Upper lobe of left lung (tissue), 4 donors: ENCODE measurements around the gene FOXD2.

ENCODE experiments used
- CTCF ChIP-seq, 6 experiments: fragments of 450-650 bp in 4 of 6; fragments of 200-600 bp in 2 of 6; sonication (generic) in 2 of 6; IDR thresholded peaks; one replicate each; pipeline ENCODE4 v1.5.1; 2016 to 2019; ENCODE audit warnings: antibody characterized with exemption in 6 of 6
- EP300 ChIP-seq, 4 donors: sonication (generic); formaldehyde crosslinking; IDR thresholded peaks; one replicate each; pipeline ENCODE4 v1.5.1; 2017; ENCODE audit warnings: antibody characterized with exemption in 4 of 4, control low read depth in 2 of 4
- POLR2A ChIP-seq, 4 donors: fragments of 450-650 bp; IDR thresholded peaks; one replicate each; pipeline ENCODE4 v1.5.1; 2016 to 2017; ENCODE audit warnings: antibody characterized with exemption in 4 of 4, mild to moderate bottlenecking in 2 of 4

GRCh38 chr1:47389731-47390130 lies 48.1 kb upstream of the FOXD2 start:
- no peak for TF ChIP-seq EP300 (IDR thresholded peaks at IDR 0.05)
- TF ChIP-seq CTCF (IDR thresholded peaks at IDR 0.05), result no peak
- TF ChIP-seq POLR2A (IDR thresholded peaks at IDR 0.05), result no peak
